PC-3 (cell line): ENCODE measurements around the gene UPF1. TPM values are rescaled to one million over a fixed set of nuclear protein-coding genes. Genes with fewer than 3 reads are reported as not detected.
A peak's percentile ranks its signal among the peaks of the same experiment; 100 is the strongest.

ENCODE experiments used
- ATAC-seq: fragments of 200-7000 bp; cut with Tn5 transposase; 2 replicates; pipeline ENCODE4 v1.9.1; 2020; ENCODE audit warnings: mild to moderate bottlenecking, moderate library complexity
- BruUV-seq: library from RNA; stranded (reverse); fragments of 400-500 nt; replicated peaks from 2 replicates; lab custom pipeline; 2021; lab: Mats Ljungman, UMichigan
- CTCF ChIA-PET: fragments of 300-600 bp; sonication (Branson Sonifier 250); formaldehyde crosslinking; loops from one replicate; lab custom pipeline; 2022; ENCODE audit warnings: antibody characterized with exemption; lab: Charles Lee
- POLR2A ChIA-PET: fragments of 300-600 bp; sonication (Branson Sonifier 250); formaldehyde crosslinking; loops from one replicate; lab custom pipeline; 2022; ENCODE audit warnings: antibody characterized with exemption; ENCODE audit not compliant: unreplicated experiment; lab: Charles Lee
- DNase-seq: peaks from one replicate; pipeline ENCODE4 v3.0.0-alpha.2; 2015
- H2AFZ ChIP-seq: fragments of 300-600 bp; sonication (generic); 2 replicates; pipeline ENCODE4 v1.6.0; 2016; ENCODE audit warnings: antibody characterized with exemption, low read length
- H3F3A ChIP-seq: fragments of 300-600 bp; sonication (generic); one replicate; pipeline ENCODE4 v1.6.0; 2017; ENCODE audit warnings: antibody characterized with exemption, low read length, control low read depth, mild to moderate bottlenecking; ENCODE audit not compliant: unreplicated experiment
- H3K27ac ChIP-seq: fragments of 300-600 bp; sonication (generic); 2 replicates; pipeline ENCODE4 v1.5.1; 2016; ENCODE audit warnings: mild to moderate bottlenecking, low read length
- H3K27me3 ChIP-seq: fragments of 300-600 bp; sonication (generic); 2 replicates; pipeline ENCODE4 v1.6.1; 2016; ENCODE audit warnings: low read length, mixed read lengths
- H3K36me3 ChIP-seq: fragments of 300-600 bp; sonication (generic); 2 replicates; pipeline ENCODE4 v1.6.1; 2016; ENCODE audit warnings: low read depth, mixed run types, low read length, mixed read lengths
- H3K4me1 ChIP-seq: fragments of 300-600 bp; sonication (generic); 2 replicates; pipeline ENCODE4 v1.5.1; 2016; ENCODE audit warnings: low read length; ENCODE audit not compliant: insufficient read depth
- H3K4me2 ChIP-seq: fragments of 300-600 bp; sonication (generic); 2 replicates; pipeline ENCODE4 v1.6.0; 2016; ENCODE audit warnings: low read length
- H3K4me3 ChIP-seq: fragments of 300-600 bp; sonication (generic); 2 replicates; pipeline ENCODE4 v1.5.1; 2016; ENCODE audit warnings: mild to moderate bottlenecking, low read length, mixed read lengths
- H3K79me2 ChIP-seq: fragments of 300-600 bp; sonication (generic); 2 replicates; pipeline ENCODE4 v1.6.1; 2017; ENCODE audit warnings: low read length, mixed read lengths
- H3K9ac ChIP-seq: fragments of 300-600 bp; sonication (generic); 2 replicates; pipeline ENCODE4 v1.6.0; 2016; ENCODE audit warnings: mild to moderate bottlenecking, low read length
- H3K9me2 ChIP-seq: fragments of 300-600 bp; sonication (generic); replicated peaks from 2 replicates; pipeline ENCODE4 v1.6.1; 2016; ENCODE audit warnings: mixed run types, low read length, mixed read lengths
- H3K9me3 ChIP-seq: fragments of 300-600 bp; sonication (generic); 2 replicates; pipeline ENCODE4 v1.6.1; 2016; ENCODE audit warnings: low read length, mixed read lengths
- H4K20me1 ChIP-seq: fragments of 300-600 bp; sonication (generic); 2 replicates; pipeline ENCODE4 v1.6.1; 2016; ENCODE audit warnings: low read length, mixed read lengths
- CTCF ChIP-seq: fragments of 300-600 bp; sonication (generic); conservative IDR thresholded peaks from 2 replicates; pipeline ENCODE4 v1.5.1; 2017; ENCODE audit warnings: antibody characterized with exemption, low read depth, mild to moderate bottlenecking, low read length
- EZH2 ChIP-seq: fragments of 300-600 bp; sonication (generic); IDR thresholded peaks from one replicate; pipeline ENCODE4 v1.6.1; 2017; ENCODE audit warnings: antibody characterized with exemption, mild to moderate bottlenecking, low read length; ENCODE audit not compliant: unreplicated experiment
- EZH2phosphoT487 ChIP-seq: fragments of 300-600 bp; sonication (generic); IDR thresholded peaks from 2 replicates; pipeline ENCODE4 v1.6.1; 2018; ENCODE audit warnings: mild to moderate bottlenecking, antibody characterized with exemption, low read length, borderline replicate concordance
- intact Hi-C: fragments of 100-400 bp; cut with micrococcal nuclease; formaldehyde crosslinking; loops from 2 replicates; pipeline ENCODE4 v1.9.0; 2023
- total RNA-seq: library from RNA; depleted of rRNA; stranded (reverse); fragments of >200 nt; gene quantifications from 2 replicates; pipeline ENCODE4 v1.2.3, GENCODE V29; 2014

The UPF1 gene
- total RNA-seq, 1 experiment from 2014 or later, result 97.1 TPM

GRCh38 chr19:18878858-18879578 lies 47.3 kb downstream of the UPF1 start:
- no peak overlapping the region for H2AFZ ChIP-seq
- no TSS peak for BruUV-seq
- no peaks in the 10 kb centered on the region for H3K9me3 ChIP-seq
- intact Hi-C loops, result no loop called here
- H3K9ac ChIP-seq, result no peak overlapping the region
- no peaks in the 10 kb centered on the region for H3K9me2 ChIP-seq
- ChIA-PET POLR2A (no interaction called here), CTCF (no interaction called here)
- no peaks in the 10 kb centered on the region for H3K79me2 ChIP-seq
- no peaks in the 10 kb centered on the region for H3K4me1 ChIP-seq
- TF ChIP-seq EZH2 (no peak), EZH2phosphoT487 (no peak), CTCF (no peak)
- H4K20me1 ChIP-seq, result no peaks in the 10 kb centered on the region
- no peak overlapping the region for H3K27ac ChIP-seq
- H3K36me3 ChIP-seq, result no peaks in the 10 kb centered on the region
- no peaks in the 10 kb centered on the region for H3K27me3 ChIP-seq
- no peaks in the 10 kb centered on the region for H3F3A ChIP-seq
- peak; percentile 13; the same call in 1 of the 2 replicates for ATAC-seq
- DNase-seq, result no peak
- H3K4me3 ChIP-seq, result no peak overlapping the region
- no peak overlapping the region for H3K4me2 ChIP-seq

- ATAC-seq (peak; percentile 68), DNase-seq (peak; percentile 79)
- H4K20me1 ChIP-seq, result no peaks in the 10 kb centered on the region
- no peak for TF ChIP-seq EZH2
- TF ChIP-seq EZH2phosphoT487, result no peak
- TF ChIP-seq CTCF, result no peak
- H2AFZ ChIP-seq, result no peak overlapping the region
- no peak overlapping the region for H3K27ac ChIP-seq
- no peaks in the 10 kb centered on the region for H3K79me2 ChIP-seq
- BruUV-seq, result no TSS peak
- 0 out of 2 replicates have a peak overlapping the region, but pooled peaks have one; percentile 4 for H3K4me2 ChIP-seq
- H3K27me3 ChIP-seq, result no peaks in the 10 kb centered on the region
- CTCF ChIA-PET, result interaction anchor here (0.7 kb wide), 1 partner anchor 24 kb away, joined by 5 read pairs; no protein-coding TSS in a partner anchor
- no peaks in the 10 kb centered on the region for H3K4me1 ChIP-seq
- POLR2A ChIA-PET, result no interaction called here
- H3K4me3 ChIP-seq, result no peak overlapping the region
- no peaks in the 10 kb centered on the region for H3K36me3 ChIP-seq
- H3F3A ChIP-seq, result no peaks in the 10 kb centered on the region
- H3K9ac ChIP-seq, result no peak overlapping the region
- no peaks in the 10 kb centered on the region for H3K9me3 ChIP-seq
- intact Hi-C loops, result no loop called here
- no peaks in the 10 kb centered on the region for H3K9me2 ChIP-seq
Measured at GRCh38 chr19:18879579-18880373, 48.0 kb downstream of the UPF1 start.
